ENCODE data around the gene ABTB1. TPM values are rescaled to one million over a fixed set of nuclear protein-coding genes. Genes with fewer than 3 reads are reported as not detected.

The ABTB1 gene
- total and polyA plus RNA-seq, 2 of the 13 experiments (the other 11 are each of a cell fraction or from before 2014, with no cell fraction given): 0.42 to 14.5 TPM

- no peak overlapping the region for H3K9ac ChIP-seq (ENCODE audit: insufficient read depth, low read depth, low read length)
- DNase-seq (ENCODE audit: low spot score): peak; percentile 58
- no peaks in the 10 kb centered on the region for H3K36me3 ChIP-seq (replicated peaks in 1 of 2; ENCODE audit: control insufficient read depth in 1 of 2, insufficient read depth in 2 of 2, low read length in 2 of 2)
- H3K4me1 ChIP-seq (ENCODE audit: insufficient read depth, low read length): peaks cover 12% of the 10 kb centered on the region
- H2AFZ ChIP-seq (ENCODE audit: low read length): peak overlapping the region; percentile 20
- FAIRE-seq: peak; percentile 84
- no TSS peak for BruUV-seq (replicated peaks)
- H3K79me2 ChIP-seq (ENCODE audit: insufficient read depth, low read length): no peaks in the 10 kb centered on the region
- WGBS (ENCODE audit: low lambda C conversion rate): 9% methylated on average over 5 of the region's 16 CpGs
- peak; percentile 82 for ATAC-seq
- H4K20me1 ChIP-seq (ENCODE audit: insufficient read depth, low read length): no peaks in the 10 kb centered on the region
- H3K9me3 ChIP-seq (ENCODE audit: low read length): no peaks in the 10 kb centered on the region
- peak overlapping the region in 2 of 3 experiments; percentile 43 to 55; a peak in 4 of 6 replicates for H3K4me3 ChIP-seq (replicated peaks in 1 of 3; ENCODE audit: insufficient read depth in 1 of 3, low read depth in 2 of 3, low read length in 3 of 3)
- H3K4me2 ChIP-seq (ENCODE audit: low read depth, low read length): peak overlapping the region; percentile 94
- H3K27me3 ChIP-seq (ENCODE audit: control insufficient read depth in 1 of 2, insufficient read depth in 2 of 2, low read length in 2 of 2): peaks cover 0 to 2% of the 10 kb centered on the region in 2 experiments; a peak in 2 of 5 replicates
- in situ Hi-C loops (cut with HindIII; ENCODE audit: extremely low pct_ligation_motif_present, low pct_unique_long_range_greater_than_20kb): no loop called here
- ChIA-PET CTCF (ENCODE audit: low intra/inter-chr PET ratio, low total read pairs) (no interaction called here), POLR2A (no interaction called here)
- no peak overlapping the region for H3K27ac ChIP-seq (ENCODE audit: extremely low read length, insufficient read depth, low read length)
- intact Hi-C loops (cut with micrococcal nuclease; ENCODE audit: unreplicated experiment): loop anchor here (10.0 kb wide), 2 partner anchors 103 to 137 kb away; partner anchors contain the start of genes MCM2 and TPRA1
- no peak for TF ChIP-seq RBM39 (IDR thresholded peaks at IDR 0.05; ENCODE audit: low read depth, low read length, poor library complexity, severe bottlenecking)
- peak; percentile 82 for TF ChIP-seq NFYB (CRISPR knock-in tag; IDR thresholded peaks at IDR 0.05)
- TF ChIP-seq FOXC1 (CRISPR knock-in tag; IDR thresholded peaks at IDR 0.05; ENCODE audit: borderline replicate concordance): peak; percentile 45; the same call in 1 of the 2 replicates
- no peak for TF ChIP-seq GFI1 (CRISPR knock-in tag; IDR thresholded peaks at IDR 0.05; ENCODE audit: borderline replicate concordance)
- TF ChIP-seq NFYC (CRISPR knock-in tag; IDR thresholded peaks at IDR 0.05): peak; percentile 88
- no peak for TF ChIP-seq ATM (IDR thresholded peaks at IDR 0.05; ENCODE audit: borderline replicate concordance)
- TF ChIP-seq MYNN (CRISPR knock-in tag; IDR thresholded peaks at IDR 0.05; ENCODE audit: low read depth): no peak
- TF ChIP-seq THAP7 (CRISPR knock-in tag; IDR thresholded peaks at IDR 0.05): no peak
- no peak for TF ChIP-seq MIER3 (CRISPR knock-in tag; IDR thresholded peaks at IDR 0.05; ENCODE audit: borderline replicate concordance)
- no peak for TF ChIP-seq JDP2 (CRISPR knock-in tag; IDR thresholded peaks at IDR 0.05; ENCODE audit: borderline replicate concordance)
- TF ChIP-seq NCOR1 (IDR thresholded peaks at IDR 0.05; ENCODE audit: borderline replicate concordance, low read length): no peak
- TF ChIP-seq ZBTB2 (CRISPR knock-in tag; IDR thresholded peaks at IDR 0.05; ENCODE audit: low read depth): no peak
- no peak for TF ChIP-seq STAT6 (CRISPR knock-in tag; IDR thresholded peaks at IDR 0.05; ENCODE audit: borderline replicate concordance)
- TF ChIP-seq TFDP2 (CRISPR knock-in tag; IDR thresholded peaks at IDR 0.05): no peak
- TF ChIP-seq ZSCAN9 (CRISPR knock-in tag; IDR thresholded peaks at IDR 0.05; ENCODE audit: borderline replicate concordance): no peak
- no peak for TF ChIP-seq ZFYVE20 (CRISPR knock-in tag; IDR thresholded peaks at IDR 0.05; ENCODE audit: borderline replicate concordance, low read depth)
- TF ChIP-seq MXD4 (CRISPR knock-in tag; IDR thresholded peaks at IDR 0.05): no peak
- no peak for TF ChIP-seq ARHGAP35 (CRISPR knock-in tag; IDR thresholded peaks at IDR 0.05; ENCODE audit: borderline replicate concordance)
Observed at GRCh38 chr3:127697551-127698240, 24.9 kb downstream of the ABTB1 start.

All from HepG2 (cell line).